ENCODE data around the gene GARIN1A. TPM values are rescaled to one million over a fixed set of nuclear protein-coding genes. Genes with fewer than 3 reads are reported as not detected.

GARIN1A gene
- total and polyA plus RNA-seq, 10 of the 15 experiments (the other 5 are each of a cell fraction or from before 2014, with no cell fraction given) = 0.04 to 0.43 (median 0.23) TPM; not detected in 1

GRCh38 chr7:128681794-128682537 is 9.9 kb downstream of the GARIN1A start:
- CTCF ChIA-PET = interaction anchor here (0.5 to 2.4 kb wide), 10 partner anchors 8 to 255 kb away, joined by 3 to 9 read pairs (median 3); partner anchors contain the start of genes ATP6V1F and CALU
- Histone ChIP-seq H3K79me2 (ENCODE audit: control insufficient read depth, insufficient read depth, low read length) (no peaks in the 10 kb centered on the region), H3K4me3 (no peak overlapping the region), H4K20me1 (ENCODE audit: control insufficient read depth, insufficient read depth) (no peaks in the 10 kb centered on the region), H2AFZ (ENCODE audit: control insufficient read depth, low read depth, low read length) (no peak overlapping the region), H3K4me1 (ENCODE audit: control insufficient read depth, insufficient read depth, low read length) (no peaks in the 10 kb centered on the region), H3K9me3 (replicated peaks; ENCODE audit: control insufficient read depth, insufficient read depth, low read length) (no peaks in the 10 kb centered on the region), H3K4me2 (ENCODE audit: control insufficient read depth, insufficient read depth) (no peak overlapping the region), H3K9ac (ENCODE audit: control insufficient read depth, insufficient read depth, low read length) (no peak overlapping the region), H3K27ac (ENCODE audit: control insufficient read depth, insufficient read depth) (peak overlapping the region; percentile 8; the same call in 1 of the 2 replicates), H3K36me3 (ENCODE audit: control insufficient read depth in 2 of 2, insufficient read depth in 2 of 2, low read length in 1 of 2) (no peaks in the 10 kb centered on the region), H3K27me3 (replicated peaks in 1 of 2; ENCODE audit: control insufficient read depth in 2 of 2, insufficient read depth in 2 of 2, low read length in 1 of 2) (no peaks in the 10 kb centered on the region)
- BruUV-seq (replicated peaks) = no TSS peak
- in situ Hi-C loops (cut with MboI) (no loop called here), intact Hi-C loops (cut with micrococcal nuclease; ENCODE audit: unreplicated experiment) (no loop called here)
- WGBS (ENCODE audit: insufficient coverage, insufficient replicate concordance, low lambda C conversion rate, missing lambda C conversion rate) = 0% methylated on average over 3 of the region's 3 CpGs
- FAIRE-seq (peak; percentile 56), DNase-seq (ENCODE audit: low read depth, low spot score) (no peak), ATAC-seq (peak; percentile 80)
- POLR2A ChIA-PET = interaction anchor here (0.9 to 3.9 kb wide), 5 partner anchors 8 to 58 kb away, joined by 3 to 25 read pairs (median 4); partner anchors contain the start of gene CALU
- RAD21 ChIA-PET (ENCODE audit: unreplicated experiment) = interaction anchor here (0.7 to 2.1 kb wide), 6 partner anchors 27 to 407 kb away, joined by 3 to 7 read pairs (median 3); no protein-coding TSS in a partner anchor
- SMC1A ChIA-PET (ENCODE audit: uncharacterized antibody, unreplicated experiment) = interaction anchor here (0.9 to 3.4 kb wide), 6 partner anchors 8 to 60 kb away, joined by 3 to 13 read pairs (median 5); partner anchors contain the start of gene CALU
- TF ChIP-seq JUNB (IDR thresholded peaks at IDR 0.05) = 0 out of 2 replicates have a peak, but pooled peaks have one; percentile 18
- no peak for TF ChIP-seq BCL3 (IDR thresholded peaks at IDR 0.05; ENCODE audit: borderline replicate concordance, insufficient read depth, low read depth, low read length, poor library complexity, severe bottlenecking)
- TF ChIP-seq RBBP5 (conservative IDR thresholded peaks at IDR 0.05) = no peak
- no peak for TF ChIP-seq MEF2B (IDR thresholded peaks at IDR 0.05; ENCODE audit: partially characterized antibody, poor library complexity, severe bottlenecking)
- no peak for TF ChIP-seq BACH1 (IDR thresholded peaks at IDR 0.05; ENCODE audit: borderline replicate concordance)
- no peak for TF ChIP-seq RAD21 (IDR thresholded peaks at IDR 0.05; ENCODE audit: insufficient read depth, low read depth, low read length)
- TF ChIP-seq NBN (IDR thresholded peaks at IDR 0.05) = no peak
- no peak for TF ChIP-seq GABPA (IDR thresholded peaks at IDR 0.05; ENCODE audit: low read depth)
- TF ChIP-seq TBL1XR1 (IDR thresholded peaks at IDR 0.05; ENCODE audit: low read depth, low read length) = no peak
- peak; percentile 15; the same call in 1 of the 2 replicates for TF ChIP-seq MTA2 (IDR thresholded peaks at IDR 0.05; ENCODE audit: low read depth)
- TF ChIP-seq RAD51 (IDR thresholded peaks at IDR 0.05) = peak; percentile 82
- TF ChIP-seq GATAD2B (conservative IDR thresholded peaks at IDR 0.05; ENCODE audit: low read depth) = no peak
- TF ChIP-seq IKZF2 (IDR thresholded peaks at IDR 0.05) = no peak
- no peak for TF ChIP-seq ZSCAN29 (IDR thresholded peaks at IDR 0.05)
- TF ChIP-seq EP300 (IDR thresholded peaks at IDR 0.05; ENCODE audit: borderline replicate concordance in 1 of 2, control insufficient read depth in 1 of 2, low read depth in 2 of 2, low read length in 2 of 2) = no peak
- TF ChIP-seq, protein P1, sequence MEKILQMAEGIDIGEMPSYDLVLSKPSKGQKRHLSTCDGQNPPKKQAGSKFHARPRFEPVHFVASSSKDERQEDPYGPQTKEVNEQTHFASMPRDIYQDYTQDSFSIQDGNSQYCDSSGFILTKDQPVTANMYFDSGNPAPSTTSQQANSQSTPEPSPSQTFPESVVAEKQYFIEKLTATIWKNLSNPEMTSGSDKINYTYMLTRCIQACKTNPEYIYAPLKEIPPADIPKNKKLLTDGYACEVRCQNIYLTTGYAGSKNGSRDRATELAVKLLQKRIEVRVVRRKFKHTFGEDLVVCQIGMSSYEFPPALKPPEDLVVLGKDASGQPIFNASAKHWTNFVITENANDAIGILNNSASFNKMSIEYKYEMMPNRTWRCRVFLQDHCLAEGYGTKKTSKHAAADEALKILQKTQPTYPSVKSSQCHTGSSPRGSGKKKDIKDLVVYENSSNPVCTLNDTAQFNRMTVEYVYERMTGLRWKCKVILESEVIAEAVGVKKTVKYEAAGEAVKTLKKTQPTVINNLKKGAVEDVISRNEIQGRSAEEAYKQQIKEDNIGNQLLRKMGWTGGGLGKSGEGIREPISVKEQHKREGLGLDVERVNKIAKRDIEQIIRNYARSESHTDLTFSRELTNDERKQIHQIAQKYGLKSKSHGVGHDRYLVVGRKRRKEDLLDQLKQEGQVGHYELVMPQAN (conservative IDR thresholded peaks at IDR 0.05) = no peak
- TF ChIP-seq RCOR1 (conservative IDR thresholded peaks at IDR 0.05; ENCODE audit: low read depth, low read length) = no peak
- no peak for TF ChIP-seq WRNIP1 (IDR thresholded peaks at IDR 0.05; ENCODE audit: borderline replicate concordance, low read depth, low read length)
- no peak for TF ChIP-seq ETV6 (conservative IDR thresholded peaks at IDR 0.05 in 1 of 2, IDR thresholded peaks at IDR 0.05 in 1 of 2; ENCODE audit: borderline replicate concordance in 1 of 2, low read depth in 1 of 2)
- TF ChIP-seq, protein P2, sequence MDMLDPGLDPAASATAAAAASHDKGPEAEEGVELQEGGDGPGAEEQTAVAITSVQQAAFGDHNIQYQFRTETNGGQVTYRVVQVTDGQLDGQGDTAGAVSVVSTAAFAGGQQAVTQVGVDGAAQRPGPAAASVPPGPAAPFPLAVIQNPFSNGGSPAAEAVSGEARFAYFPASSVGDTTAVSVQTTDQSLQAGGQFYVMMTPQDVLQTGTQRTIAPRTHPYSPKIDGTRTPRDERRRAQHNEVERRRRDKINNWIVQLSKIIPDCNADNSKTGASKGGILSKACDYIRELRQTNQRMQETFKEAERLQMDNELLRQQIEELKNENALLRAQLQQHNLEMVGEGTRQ (IDR thresholded peaks at IDR 0.05; ENCODE audit: borderline replicate concordance, low read depth, low read length) = peak; percentile 35; the same call in 1 of the 2 replicates

Measured in GM12878 (cell line).